Glomerular endothelial cell (primary cell): ENCODE measurements around the gene PRMT6. TPM values are rescaled to one million over a fixed set of nuclear protein-coding genes. Genes with fewer than 3 reads are reported as not detected.
"Not testable (repeated sequence)": the region's sequence is repeated elsewhere in the genome, so short reads cannot be mapped to it uniquely, and the experiment has no call there.

Experiments
- DNase-seq: peaks from one replicate; pipeline ENCODE4 v3.0.0-alpha.2; 2011; ENCODE audit warnings: low read depth, low spot score; ENCODE audit errors: extremely low read depth
- total RNA-seq: library from RNA; depleted of rRNA; stranded (reverse); fragments of >200 nt; gene quantifications from 2 replicates; pipeline ENCODE4 v1.2.3, GENCODE V29; 2015

PRMT6 gene
- total RNA-seq, 1 donor from 2014 or later: 21.8 TPM

DNA sequence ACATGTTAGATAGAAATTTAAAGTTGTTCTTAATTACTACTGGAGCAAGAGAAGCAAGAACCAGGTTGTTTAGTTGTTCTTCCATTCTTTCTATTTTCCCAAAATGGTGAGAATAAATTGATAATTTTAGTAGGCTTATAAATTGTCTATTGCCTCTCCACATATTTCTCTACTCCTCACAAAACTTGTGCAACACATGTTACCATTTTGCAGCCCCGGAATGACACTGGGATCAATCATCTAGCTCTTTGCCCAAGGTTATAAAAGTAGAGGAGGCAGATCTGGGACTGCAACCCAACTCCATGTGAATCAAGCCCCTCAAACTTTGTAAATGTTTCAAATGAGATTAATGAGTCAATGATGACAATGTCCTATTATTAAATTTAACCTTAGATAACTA lies 34.9 kb downstream of the PRMT6 start:
- no peak for DNase-seq

DNA sequence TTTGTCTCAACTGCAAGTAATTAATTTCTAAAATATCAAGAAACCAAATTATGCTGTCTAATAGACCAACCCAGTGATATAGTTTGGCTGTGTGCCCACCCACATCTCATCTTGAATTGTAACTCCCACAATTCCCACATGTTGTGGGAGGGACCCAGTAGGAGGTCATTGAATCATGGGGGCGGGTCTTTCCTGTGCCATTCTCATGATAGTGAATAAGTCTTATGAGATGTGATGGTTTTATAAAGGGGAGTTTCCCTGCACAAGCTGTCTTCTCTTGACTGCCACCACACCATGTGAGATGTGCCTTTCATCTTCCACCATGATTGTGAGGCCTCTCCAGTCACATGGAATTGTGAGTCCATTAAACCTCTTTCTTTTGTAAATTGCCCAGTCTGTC lies 36.9 kb downstream of the PRMT6 start:
- DNase-seq: not testable (repeated sequence)

DNA sequence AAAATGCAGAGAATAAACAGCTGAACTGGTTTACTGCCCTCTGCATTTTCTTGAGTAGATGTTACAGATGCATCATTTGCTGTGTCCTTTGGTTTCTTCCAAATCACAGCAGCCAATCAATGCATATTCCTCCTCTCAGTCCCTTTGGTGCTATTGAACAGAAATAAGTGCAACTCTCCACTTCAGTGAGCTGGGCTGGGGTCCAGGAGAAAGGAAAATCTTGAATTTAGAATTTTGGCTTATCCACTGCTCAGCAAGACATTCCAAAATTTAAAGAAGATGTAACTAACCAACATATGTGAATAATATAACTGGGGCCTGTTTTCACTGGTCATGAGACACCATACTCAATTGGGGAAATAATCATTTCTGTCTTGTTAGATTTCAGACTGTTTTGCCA lies 39.2 kb downstream of the PRMT6 start:
- no peak for DNase-seq

DNA sequence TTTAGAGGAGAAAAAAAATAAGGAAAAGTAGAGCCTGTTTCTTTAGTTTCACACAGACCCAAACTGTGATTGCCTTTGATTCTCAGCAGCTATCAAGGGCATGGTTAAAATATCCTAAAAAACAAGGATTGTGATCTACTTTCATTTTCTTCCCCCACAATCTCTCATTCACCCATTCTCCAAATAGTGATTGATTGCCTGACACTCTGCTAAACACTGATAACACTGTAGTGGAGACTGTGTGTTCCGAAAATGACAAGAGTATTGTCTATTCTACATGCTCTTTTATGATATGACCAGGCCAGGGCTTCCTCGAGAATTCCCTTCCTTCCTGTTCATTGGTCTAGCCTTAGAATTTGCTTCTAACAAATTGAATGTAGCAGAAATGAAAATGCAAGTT lies 40.2 kb downstream of the PRMT6 start:
- DNase-seq: no peak

DNA sequence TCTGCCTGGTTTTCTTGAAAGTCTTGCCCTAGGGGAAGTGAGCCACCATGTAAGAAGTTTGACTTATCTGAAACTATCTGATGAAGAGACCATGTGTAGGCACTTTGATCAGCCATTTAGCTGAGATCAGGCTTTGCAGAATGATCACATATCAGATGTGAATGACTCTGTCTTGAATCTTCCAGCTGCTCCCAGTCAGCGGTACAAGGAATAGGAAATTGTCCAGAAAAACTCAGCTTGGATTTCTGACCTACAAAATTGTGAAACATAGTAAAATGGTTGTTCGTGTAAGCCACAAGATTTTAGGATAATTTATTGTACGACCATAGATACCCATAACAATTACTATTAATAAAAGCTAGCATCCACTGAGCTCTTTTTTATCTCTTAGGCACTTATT lies 42.5 kb downstream of the PRMT6 start:
- no peak for DNase-seq

DNA sequence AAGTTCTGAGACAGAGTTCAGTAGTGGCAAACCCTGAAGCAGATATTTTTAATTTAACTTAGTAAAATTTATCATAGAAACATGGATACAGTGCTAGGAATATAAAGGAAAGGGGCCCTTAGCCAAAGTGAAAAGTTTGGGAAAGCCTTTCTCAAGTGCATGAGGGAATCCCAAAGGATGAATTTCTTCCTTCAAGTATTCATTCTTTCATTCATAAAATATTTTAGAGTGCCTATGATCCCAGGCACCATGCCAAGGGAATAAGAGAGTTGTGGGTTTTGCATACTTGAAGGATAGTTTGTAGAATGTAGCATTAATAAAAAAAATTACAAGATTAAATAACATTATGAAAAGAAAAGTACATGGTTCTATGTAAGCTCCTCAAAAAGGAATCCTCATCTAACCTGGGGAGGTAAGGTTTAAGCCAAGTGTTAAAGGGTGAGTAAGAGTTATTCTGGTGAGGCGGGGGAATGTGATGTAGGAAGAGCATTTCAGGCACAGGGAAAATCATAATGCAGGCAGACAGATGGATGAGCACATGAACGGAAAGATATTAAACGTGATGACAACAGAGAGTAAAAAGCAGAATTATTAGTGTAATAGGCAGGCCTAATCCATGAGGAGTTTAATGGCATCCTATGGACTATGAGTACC lies 44.0 kb downstream of the PRMT6 start:
- DNase-seq: no peak

DNA sequence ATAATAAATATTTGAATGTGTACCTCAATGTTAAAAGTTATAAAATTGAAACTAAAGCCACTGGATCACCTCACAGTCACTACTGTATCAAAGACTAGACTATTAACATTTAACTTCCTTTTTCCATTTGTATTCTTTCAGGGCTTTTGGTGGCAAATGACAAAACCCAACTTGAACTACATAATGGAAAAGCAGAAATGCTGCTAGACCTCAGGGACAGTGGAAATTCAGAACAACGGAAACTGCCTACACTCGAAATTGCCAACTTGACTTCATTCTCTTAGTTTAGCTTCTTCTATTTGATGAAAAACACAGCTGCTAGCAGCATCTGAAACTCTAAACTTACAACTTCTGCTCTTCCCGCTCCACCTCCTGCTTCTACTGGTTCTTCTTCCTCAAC lies 49.4 kb downstream of the PRMT6 start:
- no peak for DNase-seq

Other genes with a start within 250 kb of the PRMT6 start
- 25.8 and 42.3 TPM in 2 replicates for gene NTNG1, start 84.4 kb downstream of the PRMT6 start, total RNA-seq